WTC11 (cell line): Measurements from ENCODE around the gene EID2. TPM values are rescaled to one million over a fixed set of nuclear protein-coding genes. Genes with fewer than 3 reads are reported as not detected.

ENCODE experiments used
- ATAC-seq: fragments of 200-7000 bp; cut with Tn5 transposase; 2 replicates; pipeline ENCODE4 v1.10.0; 2021; ENCODE audit warnings: mild to moderate bottlenecking, moderate library complexity
- Bru-seq: library from RNA; stranded (reverse); fragments of 400-500 nt; gene quantifications from one replicate; lab custom pipeline; 2021; lab: Mats Ljungman, UMichigan
- CTCF ChIA-PET: fragments of 300-600 bp; sonication (Branson Sonifier 250); formaldehyde crosslinking; loops from one replicate; lab custom pipeline; 2021; ENCODE audit warnings: antibody characterized with exemption; lab: Charles Lee
- POLR2A ChIA-PET: fragments of 350-600 bp; sonication (Branson Sonifier 250); formaldehyde crosslinking; loops from one replicate; lab custom pipeline; 2021; ENCODE audit warnings: antibody characterized with exemption; lab: Charles Lee
- DNase-seq: peaks from one replicate; pipeline ENCODE4 v3.0.0; 2021; ENCODE audit warnings: low spot score
- H3K27ac Mint-ChIP-seq: 2 replicates; pipeline ENCODE4 v1.8.0; 2021; ENCODE audit warnings: mixed read lengths
- H3K27me3 Mint-ChIP-seq: 2 replicates; pipeline ENCODE4 v1.8.0; 2021; ENCODE audit warnings: low read depth, mild to moderate bottlenecking, moderate library complexity, mixed read lengths
- H3K36me3 Mint-ChIP-seq: 2 replicates; pipeline ENCODE4 v1.8.0; 2021; ENCODE audit warnings: mixed read lengths
- H3K4me1 Mint-ChIP-seq: 2 replicates; pipeline ENCODE4 v1.8.0; 2022; ENCODE audit warnings: mixed read lengths
- H3K4me3 Mint-ChIP-seq: 2 replicates; pipeline ENCODE4 v1.8.0; 2021; ENCODE audit warnings: mild to moderate bottlenecking, moderate library complexity, mixed read lengths
- H3K9me3 Mint-ChIP-seq: 2 replicates; pipeline ENCODE4 v1.8.0; 2021; ENCODE audit warnings: mixed read lengths
- CBFB ChIP-seq: sonication (generic); formaldehyde crosslinking; IDR thresholded peaks from 2 replicates; pipeline ENCODE4 v1.8.1; 2022; ENCODE audit warnings: mild to moderate bottlenecking, low read depth, missing genetic modification reagents
- ETV6 ChIP-seq: sonication (generic); formaldehyde crosslinking; IDR thresholded peaks from 2 replicates; pipeline ENCODE4 v1.8.1; 2022; ENCODE audit warnings: mild to moderate bottlenecking, missing genetic modification reagents
- FOXP1 ChIP-seq: sonication (generic); formaldehyde crosslinking; IDR thresholded peaks from 2 replicates; pipeline ENCODE4 v1.8.0; 2022; ENCODE audit warnings: missing genetic modification reagents, mild to moderate bottlenecking, moderate library complexity, borderline replicate concordance
- HMGA2 ChIP-seq: fragments of 250-450 bp; sonication (Bioruptor Pico); IDR thresholded peaks from 2 replicates; pipeline ENCODE4 v1.4.0; 2021; ENCODE audit warnings: mild to moderate bottlenecking, moderate library complexity
- NFE2L1 ChIP-seq: sonication (generic); formaldehyde crosslinking; IDR thresholded peaks from 2 replicates; pipeline ENCODE4 v1.8.1; 2023; ENCODE audit warnings: missing genetic modification reagents
- NR2C2 ChIP-seq: sonication (generic); formaldehyde crosslinking; IDR thresholded peaks from 2 replicates; pipeline ENCODE4 v1.8.0; 2022; ENCODE audit warnings: mild to moderate bottlenecking, missing genetic modification reagents
- OVOL2 ChIP-seq: fragments of 250-450 bp; sonication (Bioruptor Pico); IDR thresholded peaks from 2 replicates; pipeline ENCODE4 v1.9.0; 2021; ENCODE audit warnings: mild to moderate bottlenecking, borderline replicate concordance
- TCF7 ChIP-seq: sonication (generic); formaldehyde crosslinking; IDR thresholded peaks from 2 replicates; pipeline ENCODE4 v1.8.0; 2022; ENCODE audit warnings: mild to moderate bottlenecking, low read depth, missing genetic modification reagents, moderate library complexity
- TEAD1 ChIP-seq: sonication (generic); formaldehyde crosslinking; IDR thresholded peaks from 2 replicates; pipeline ENCODE4 v1.8.0; 2022; ENCODE audit warnings: mild to moderate bottlenecking, missing genetic modification reagents
- TEAD4 ChIP-seq: sonication (generic); formaldehyde crosslinking; IDR thresholded peaks from 2 replicates; pipeline ENCODE4 v1.8.0; 2022; ENCODE audit warnings: mild to moderate bottlenecking, missing genetic modification reagents
- TP53 ChIP-seq: sonication (generic); formaldehyde crosslinking; IDR thresholded peaks from 2 replicates; pipeline ENCODE4 v1.8.1; 2023; ENCODE audit warnings: mild to moderate bottlenecking, missing genetic modification reagents
- ZNF219 ChIP-seq: sonication (generic); formaldehyde crosslinking; IDR thresholded peaks from 2 replicates; pipeline ENCODE4 v1.8.0; 2023; ENCODE audit warnings: missing genetic modification reagents, mild to moderate bottlenecking, borderline replicate concordance
- long read RNA-seq, 3 experiments: library from RNA in 1 of 3; library from capped mRNA in 1 of 3; library from polyadenylated mRNA in 1 of 3; unstranded in 2 of 3; stranded (forward) in 1 of 3; transcript quantifications; one replicate each; pipeline ENCODE4 v2.0.0, GENCODE V29; 2021
- total RNA-seq: library from RNA; stranded (reverse); gene quantifications from 3 replicates; pipeline ENCODE4 v1.2.3, GENCODE V29; 2021
- TF ChIP-seq, protein P1 (sequence below): sonication (generic); formaldehyde crosslinking; conservative IDR thresholded peaks from 2 replicates; pipeline ENCODE4 v1.8.1; 2022; ENCODE audit warnings: mild to moderate bottlenecking, missing genetic modification reagents
- TF ChIP-seq, protein P2 (sequence below): sonication (generic); formaldehyde crosslinking; IDR thresholded peaks from 2 replicates; pipeline ENCODE4 v1.8.1; 2023; ENCODE audit warnings: mild to moderate bottlenecking, missing genetic modification reagents, borderline replicate concordance
- TF ChIP-seq, protein P3 (sequence below): fragments of 250-450 bp; sonication (Bioruptor Pico); IDR thresholded peaks from 2 replicates; pipeline ENCODE4 v1.9.0; 2021; ENCODE audit warnings: mild to moderate bottlenecking
- TF ChIP-seq, protein P4 (sequence below): fragments of 200-600 bp; IDR thresholded peaks from 2 replicates; pipeline ENCODE4 v1.8.0; 2022; ENCODE audit warnings: antibody characterized with exemption
- TF ChIP-seq, protein P5 (sequence below): sonication (generic); formaldehyde crosslinking; IDR thresholded peaks from 2 replicates; pipeline ENCODE4 v1.8.0; 2022; ENCODE audit warnings: mild to moderate bottlenecking, missing genetic modification reagents
- TF ChIP-seq, protein P6 (sequence below): sonication (generic); formaldehyde crosslinking; IDR thresholded peaks from 2 replicates; pipeline ENCODE4 v1.8.0; 2023; ENCODE audit warnings: mild to moderate bottlenecking, missing genetic modification reagents
- TF ChIP-seq, protein P7 (sequence below): sonication (generic); formaldehyde crosslinking; IDR thresholded peaks from 2 replicates; pipeline ENCODE4 v1.8.0; 2022; ENCODE audit warnings: mild to moderate bottlenecking, missing genetic modification reagents
- TF ChIP-seq, protein P8 (sequence below): fragments of 250-450 bp; sonication (Bioruptor Pico); IDR thresholded peaks from 2 replicates; pipeline ENCODE4 v1.9.0; 2021; ENCODE audit warnings: mild to moderate bottlenecking

EID2 gene, protein sequence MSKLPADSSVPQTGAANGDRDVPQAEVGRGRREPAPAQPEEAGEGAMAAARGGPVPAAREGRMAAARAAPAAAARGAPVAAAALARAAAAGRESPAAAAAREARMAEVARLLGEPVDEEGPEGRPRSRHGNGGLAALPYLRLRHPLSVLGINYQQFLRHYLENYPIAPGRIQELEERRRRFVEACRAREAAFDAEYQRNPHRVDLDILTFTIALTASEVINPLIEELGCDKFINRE
- 21.5 to 24.0 TPM (median 23.7 TPM) in 3 replicates for total RNA-seq
- percentile 96 among the genes with signal in this experiment for Bru-seq, nascent RNA
- long read RNA-seq, experiment 1, transcript EID2-201 (1 exons, 1,629 nt): major isoform, 56 of 56 reads
- long read RNA-seq, experiment 1, partial matches to known transcripts: 0 of 56 reads
- long read RNA-seq, experiment 1, other reads (novel, unspliced or antisense): 0 of 56 reads
- long read RNA-seq, experiment 2, transcript EID2-201 (1 exons, 1,629 nt): major isoform, 46 of 46 reads
- long read RNA-seq, experiment 2, partial matches to known transcripts: 0 of 46 reads
- long read RNA-seq, experiment 2, other reads (novel, unspliced or antisense): 0 of 46 reads
- long read RNA-seq, experiment 3, partial matches to known transcripts: 0 of 5 reads
- long read RNA-seq, experiment 3, other reads (novel, unspliced or antisense): 1 of 5 reads

DNA sequence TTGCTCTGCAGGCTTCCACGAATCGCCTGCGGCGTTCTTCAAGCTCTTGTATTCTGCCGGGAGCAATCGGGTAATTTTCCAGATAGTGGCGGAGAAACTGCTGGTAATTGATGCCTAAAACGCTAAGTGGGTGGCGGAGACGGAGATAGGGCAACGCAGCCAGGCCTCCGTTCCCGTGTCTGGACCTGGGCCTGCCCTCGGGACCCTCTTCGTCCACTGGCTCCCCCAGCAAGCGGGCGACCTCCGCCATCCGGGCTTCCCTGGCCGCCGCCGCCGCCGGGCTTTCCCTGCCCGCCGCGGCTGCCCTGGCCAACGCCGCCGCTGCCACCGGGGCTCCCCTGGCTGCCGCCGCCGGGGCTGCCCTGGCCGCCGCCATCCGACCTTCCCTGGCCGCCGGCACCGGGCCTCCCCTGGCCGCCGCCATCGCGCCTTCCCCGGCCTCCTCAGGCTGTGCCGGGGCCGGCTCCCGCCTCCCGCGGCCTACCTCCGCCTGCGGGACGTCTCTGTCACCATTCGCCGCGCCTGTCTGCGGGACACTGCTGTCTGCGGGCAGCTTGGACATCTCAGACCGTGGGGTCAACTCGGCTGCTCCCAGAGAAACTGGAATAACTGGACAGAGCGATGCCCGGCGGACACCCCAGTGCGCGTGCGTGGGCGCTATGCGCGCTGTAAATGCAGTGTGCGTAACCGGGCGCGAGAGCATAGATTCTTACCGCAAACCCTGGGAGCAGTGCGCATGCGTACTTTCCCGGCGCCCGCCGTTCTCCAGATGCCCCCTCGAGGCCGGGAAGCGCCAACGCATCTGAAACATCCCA is at the start of gene EID2:
Gene EID2 (minus strand): TSS at position 644 of the 815 bp plus-strand sequence. CDS start 82 bp downstream, at position 562.
- POLR2A ChIA-PET: interaction anchor here (1.2 kb wide), 1 partner anchor 20 kb away, joined by 6 read pairs; no protein-coding TSS in a partner anchor
- no peak for TF ChIP-seq TEAD1 (CRISPR knock-in tag)
- no peak; the same call in 1 of the 2 replicates for TF ChIP-seq TCF7 (CRISPR knock-in tag)
- TF ChIP-seq TP53 (CRISPR knock-in tag): no peak
- no peak for TF ChIP-seq ZNF219
- TF ChIP-seq, protein P1, sequence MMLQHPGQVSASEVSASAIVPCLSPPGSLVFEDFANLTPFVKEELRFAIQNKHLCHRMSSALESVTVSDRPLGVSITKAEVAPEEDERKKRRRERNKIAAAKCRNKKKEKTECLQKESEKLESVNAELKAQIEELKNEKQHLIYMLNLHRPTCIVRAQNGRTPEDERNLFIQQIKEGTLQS (CRISPR knock-in tag): no peak
- TF ChIP-seq FOXP1: no peak; the same call in 1 of the 2 replicates
- TF ChIP-seq, protein P2, sequence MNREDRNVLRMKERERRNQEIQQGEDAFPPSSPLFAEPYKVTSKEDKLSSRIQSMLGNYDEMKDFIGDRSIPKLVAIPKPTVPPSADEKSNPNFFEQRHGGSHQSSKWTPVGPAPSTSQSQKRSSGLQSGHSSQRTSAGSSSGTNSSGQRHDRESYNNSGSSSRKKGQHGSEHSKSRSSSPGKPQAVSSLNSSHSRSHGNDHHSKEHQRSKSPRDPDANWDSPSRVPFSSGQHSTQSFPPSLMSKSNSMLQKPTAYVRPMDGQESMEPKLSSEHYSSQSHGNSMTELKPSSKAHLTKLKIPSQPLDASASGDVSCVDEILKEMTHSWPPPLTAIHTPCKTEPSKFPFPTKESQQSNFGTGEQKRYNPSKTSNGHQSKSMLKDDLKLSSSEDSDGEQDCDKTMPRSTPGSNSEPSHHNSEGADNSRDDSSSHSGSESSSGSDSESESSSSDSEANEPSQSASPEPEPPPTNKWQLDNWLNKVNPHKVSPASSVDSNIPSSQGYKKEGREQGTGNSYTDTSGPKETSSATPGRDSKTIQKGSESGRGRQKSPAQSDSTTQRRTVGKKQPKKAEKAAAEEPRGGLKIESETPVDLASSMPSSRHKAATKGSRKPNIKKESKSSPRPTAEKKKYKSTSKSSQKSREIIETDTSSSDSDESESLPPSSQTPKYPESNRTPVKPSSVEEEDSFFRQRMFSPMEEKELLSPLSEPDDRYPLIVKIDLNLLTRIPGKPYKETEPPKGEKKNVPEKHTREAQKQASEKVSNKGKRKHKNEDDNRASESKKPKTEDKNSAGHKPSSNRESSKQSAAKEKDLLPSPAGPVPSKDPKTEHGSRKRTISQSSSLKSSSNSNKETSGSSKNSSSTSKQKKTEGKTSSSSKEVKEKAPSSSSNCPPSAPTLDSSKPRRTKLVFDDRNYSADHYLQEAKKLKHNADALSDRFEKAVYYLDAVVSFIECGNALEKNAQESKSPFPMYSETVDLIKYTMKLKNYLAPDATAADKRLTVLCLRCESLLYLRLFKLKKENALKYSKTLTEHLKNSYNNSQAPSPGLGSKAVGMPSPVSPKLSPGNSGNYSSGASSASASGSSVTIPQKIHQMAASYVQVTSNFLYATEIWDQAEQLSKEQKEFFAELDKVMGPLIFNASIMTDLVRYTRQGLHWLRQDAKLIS (CRISPR knock-in tag): no peak
- no peak for TF ChIP-seq CBFB (CRISPR knock-in tag)
- TF ChIP-seq, protein P3, sequence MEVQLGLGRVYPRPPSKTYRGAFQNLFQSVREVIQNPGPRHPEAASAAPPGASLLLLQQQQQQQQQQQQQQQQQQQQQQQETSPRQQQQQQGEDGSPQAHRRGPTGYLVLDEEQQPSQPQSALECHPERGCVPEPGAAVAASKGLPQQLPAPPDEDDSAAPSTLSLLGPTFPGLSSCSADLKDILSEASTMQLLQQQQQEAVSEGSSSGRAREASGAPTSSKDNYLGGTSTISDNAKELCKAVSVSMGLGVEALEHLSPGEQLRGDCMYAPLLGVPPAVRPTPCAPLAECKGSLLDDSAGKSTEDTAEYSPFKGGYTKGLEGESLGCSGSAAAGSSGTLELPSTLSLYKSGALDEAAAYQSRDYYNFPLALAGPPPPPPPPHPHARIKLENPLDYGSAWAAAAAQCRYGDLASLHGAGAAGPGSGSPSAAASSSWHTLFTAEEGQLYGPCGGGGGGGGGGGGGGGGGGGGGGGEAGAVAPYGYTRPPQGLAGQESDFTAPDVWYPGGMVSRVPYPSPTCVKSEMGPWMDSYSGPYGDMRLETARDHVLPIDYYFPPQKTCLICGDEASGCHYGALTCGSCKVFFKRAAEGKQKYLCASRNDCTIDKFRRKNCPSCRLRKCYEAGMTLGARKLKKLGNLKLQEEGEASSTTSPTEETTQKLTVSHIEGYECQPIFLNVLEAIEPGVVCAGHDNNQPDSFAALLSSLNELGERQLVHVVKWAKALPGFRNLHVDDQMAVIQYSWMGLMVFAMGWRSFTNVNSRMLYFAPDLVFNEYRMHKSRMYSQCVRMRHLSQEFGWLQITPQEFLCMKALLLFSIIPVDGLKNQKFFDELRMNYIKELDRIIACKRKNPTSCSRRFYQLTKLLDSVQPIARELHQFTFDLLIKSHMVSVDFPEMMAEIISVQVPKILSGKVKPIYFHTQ (CRISPR knock-in tag): no peak
- TF ChIP-seq ETV6 (CRISPR knock-in tag): 0 out of 2 replicates have a peak, but pooled peaks have one; percentile 62
- TF ChIP-seq HMGA2: no peak
- TF ChIP-seq OVOL2 (CRISPR knock-in tag): no peak
- TF ChIP-seq, protein P4, sequence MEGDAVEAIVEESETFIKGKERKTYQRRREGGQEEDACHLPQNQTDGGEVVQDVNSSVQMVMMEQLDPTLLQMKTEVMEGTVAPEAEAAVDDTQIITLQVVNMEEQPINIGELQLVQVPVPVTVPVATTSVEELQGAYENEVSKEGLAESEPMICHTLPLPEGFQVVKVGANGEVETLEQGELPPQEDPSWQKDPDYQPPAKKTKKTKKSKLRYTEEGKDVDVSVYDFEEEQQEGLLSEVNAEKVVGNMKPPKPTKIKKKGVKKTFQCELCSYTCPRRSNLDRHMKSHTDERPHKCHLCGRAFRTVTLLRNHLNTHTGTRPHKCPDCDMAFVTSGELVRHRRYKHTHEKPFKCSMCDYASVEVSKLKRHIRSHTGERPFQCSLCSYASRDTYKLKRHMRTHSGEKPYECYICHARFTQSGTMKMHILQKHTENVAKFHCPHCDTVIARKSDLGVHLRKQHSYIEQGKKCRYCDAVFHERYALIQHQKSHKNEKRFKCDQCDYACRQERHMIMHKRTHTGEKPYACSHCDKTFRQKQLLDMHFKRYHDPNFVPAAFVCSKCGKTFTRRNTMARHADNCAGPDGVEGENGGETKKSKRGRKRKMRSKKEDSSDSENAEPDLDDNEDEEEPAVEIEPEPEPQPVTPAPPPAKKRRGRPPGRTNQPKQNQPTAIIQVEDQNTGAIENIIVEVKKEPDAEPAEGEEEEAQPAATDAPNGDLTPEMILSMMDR: peak; percentile 62
- TF ChIP-seq, protein P5, sequence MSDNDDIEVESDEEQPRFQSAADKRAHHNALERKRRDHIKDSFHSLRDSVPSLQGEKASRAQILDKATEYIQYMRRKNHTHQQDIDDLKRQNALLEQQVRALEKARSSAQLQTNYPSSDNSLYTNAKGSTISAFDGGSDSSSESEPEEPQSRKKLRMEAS (CRISPR knock-in tag): peak; percentile 73; the same call in 1 of the 2 replicates
- TF ChIP-seq, protein P6, sequence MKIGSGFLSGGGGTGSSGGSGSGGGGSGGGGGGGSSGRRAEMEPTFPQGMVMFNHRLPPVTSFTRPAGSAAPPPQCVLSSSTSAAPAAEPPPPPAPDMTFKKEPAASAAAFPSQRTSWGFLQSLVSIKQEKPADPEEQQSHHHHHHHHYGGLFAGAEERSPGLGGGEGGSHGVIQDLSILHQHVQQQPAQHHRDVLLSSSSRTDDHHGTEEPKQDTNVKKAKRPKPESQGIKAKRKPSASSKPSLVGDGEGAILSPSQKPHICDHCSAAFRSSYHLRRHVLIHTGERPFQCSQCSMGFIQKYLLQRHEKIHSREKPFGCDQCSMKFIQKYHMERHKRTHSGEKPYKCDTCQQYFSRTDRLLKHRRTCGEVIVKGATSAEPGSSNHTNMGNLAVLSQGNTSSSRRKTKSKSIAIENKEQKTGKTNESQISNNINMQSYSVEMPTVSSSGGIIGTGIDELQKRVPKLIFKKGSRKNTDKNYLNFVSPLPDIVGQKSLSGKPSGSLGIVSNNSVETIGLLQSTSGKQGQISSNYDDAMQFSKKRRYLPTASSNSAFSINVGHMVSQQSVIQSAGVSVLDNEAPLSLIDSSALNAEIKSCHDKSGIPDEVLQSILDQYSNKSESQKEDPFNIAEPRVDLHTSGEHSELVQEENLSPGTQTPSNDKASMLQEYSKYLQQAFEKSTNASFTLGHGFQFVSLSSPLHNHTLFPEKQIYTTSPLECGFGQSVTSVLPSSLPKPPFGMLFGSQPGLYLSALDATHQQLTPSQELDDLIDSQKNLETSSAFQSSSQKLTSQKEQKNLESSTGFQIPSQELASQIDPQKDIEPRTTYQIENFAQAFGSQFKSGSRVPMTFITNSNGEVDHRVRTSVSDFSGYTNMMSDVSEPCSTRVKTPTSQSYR: no peak
- no peak for TF ChIP-seq TEAD4
- TF ChIP-seq NFE2L1 (CRISPR knock-in tag): 0 out of 2 replicates have a peak, but pooled peaks have one; percentile 22
- TF ChIP-seq, protein P7, sequence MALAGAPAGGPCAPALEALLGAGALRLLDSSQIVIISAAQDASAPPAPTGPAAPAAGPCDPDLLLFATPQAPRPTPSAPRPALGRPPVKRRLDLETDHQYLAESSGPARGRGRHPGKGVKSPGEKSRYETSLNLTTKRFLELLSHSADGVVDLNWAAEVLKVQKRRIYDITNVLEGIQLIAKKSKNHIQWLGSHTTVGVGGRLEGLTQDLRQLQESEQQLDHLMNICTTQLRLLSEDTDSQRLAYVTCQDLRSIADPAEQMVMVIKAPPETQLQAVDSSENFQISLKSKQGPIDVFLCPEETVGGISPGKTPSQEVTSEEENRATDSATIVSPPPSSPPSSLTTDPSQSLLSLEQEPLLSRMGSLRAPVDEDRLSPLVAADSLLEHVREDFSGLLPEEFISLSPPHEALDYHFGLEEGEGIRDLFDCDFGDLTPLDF (CRISPR knock-in tag): no peak
- no peak for TF ChIP-seq NR2C2 (CRISPR knock-in tag)
- TF ChIP-seq, protein P8, sequence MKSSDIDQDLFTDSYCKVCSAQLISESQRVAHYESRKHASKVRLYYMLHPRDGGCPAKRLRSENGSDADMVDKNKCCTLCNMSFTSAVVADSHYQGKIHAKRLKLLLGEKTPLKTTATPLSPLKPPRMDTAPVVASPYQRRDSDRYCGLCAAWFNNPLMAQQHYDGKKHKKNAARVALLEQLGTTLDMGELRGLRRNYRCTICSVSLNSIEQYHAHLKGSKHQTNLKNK (CRISPR knock-in tag): no peak

More for the DNA sequence above, at the start of gene EID2:
- Mint-ChIP-seq H3K4me3 (peak within 1 kb of the TSS; percentile 90), H3K27me3 (peaks cover 8% of the 10 kb centered on the region; the same call in 1 of the 2 replicates), H3K27ac (peak within 1 kb of the TSS; percentile 89), H3K36me3 (no peaks in the 10 kb centered on the region), H3K4me1 (peaks cover 31% of the 10 kb centered on the region), H3K9me3 (no peaks in the 10 kb centered on the region)
- peak; percentile 83 for ATAC-seq
- peak; percentile 93 for DNase-seq
- CTCF ChIA-PET: interaction anchor here (1.0 to 2.8 kb wide), 4 partner anchors 12 to 65 kb away, joined by 3 to 17 read pairs (median 6); no protein-coding TSS in a partner anchor
